Measurements from ENCODE around the gene PPIA.
"Not testable (repeated sequence)": the region's sequence is repeated elsewhere in the genome, so short reads cannot be mapped to it uniquely, and the experiment has no call there.

PPIA gene

DNA sequence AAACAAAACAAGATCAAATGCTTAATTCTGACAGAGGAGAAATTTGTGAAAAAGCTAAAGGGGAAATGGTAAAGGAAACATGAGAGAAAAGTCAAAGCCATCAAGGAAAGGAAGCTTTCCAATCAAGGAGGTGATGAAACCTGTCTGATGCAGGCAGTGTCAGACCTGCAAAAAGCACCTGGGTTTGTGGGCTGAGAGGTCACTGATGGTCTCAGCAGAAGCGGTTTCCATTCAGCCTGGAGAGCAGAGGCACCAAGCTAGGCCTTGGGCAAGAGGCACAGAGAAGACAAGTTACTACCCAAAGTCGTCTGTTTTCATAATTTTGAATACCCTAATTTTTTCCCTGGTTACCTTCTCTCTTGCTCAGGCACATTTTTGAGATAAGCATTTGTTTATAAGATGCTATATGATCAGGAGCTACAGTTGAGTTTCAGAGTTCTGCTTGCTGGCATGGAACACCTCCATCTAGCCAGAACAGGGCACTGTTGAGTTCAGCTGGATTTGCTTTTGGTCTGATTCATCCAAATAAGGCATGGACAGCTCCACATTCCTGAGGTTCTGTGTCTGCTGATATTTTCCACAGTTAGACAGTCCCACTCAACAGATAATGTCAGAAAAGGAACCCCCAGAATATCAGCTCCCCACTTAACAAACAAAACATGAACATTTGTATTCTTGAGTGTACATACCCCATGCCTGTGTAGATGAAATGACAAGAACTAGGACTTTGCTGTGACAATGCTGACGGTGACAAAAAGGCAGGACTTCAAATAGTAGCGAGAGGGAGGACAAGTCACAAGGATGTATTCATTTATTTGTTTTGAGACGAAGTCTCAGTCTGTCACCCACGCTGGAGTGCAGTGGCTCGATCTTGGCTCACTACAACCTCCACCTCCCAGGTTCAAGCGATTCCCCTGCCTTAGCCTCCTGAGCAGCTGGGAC, 4.9 kb upstream of the PPIA start:
- DNase-seq: no peak

DNA sequence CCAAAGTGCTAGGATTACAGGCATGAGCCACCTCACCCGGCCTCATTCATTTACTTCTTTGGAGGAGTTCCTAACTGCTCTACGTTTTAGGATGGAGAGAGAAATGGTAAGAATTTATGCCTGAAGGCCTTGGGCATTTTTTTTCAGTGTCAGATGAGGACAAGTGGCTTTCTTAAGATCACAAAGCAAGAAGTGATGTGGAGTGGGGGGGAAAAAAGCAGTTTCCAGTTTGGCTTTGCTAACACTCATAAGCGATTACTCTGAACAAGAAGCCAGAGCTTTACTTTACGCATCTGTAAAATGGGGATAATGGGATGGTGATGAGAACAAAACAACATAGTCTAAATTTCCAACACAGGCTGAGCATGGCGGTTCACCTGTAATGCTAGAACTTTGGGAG, 2.6 kb upstream of the PPIA start:
- no peak for DNase-seq

DNA sequence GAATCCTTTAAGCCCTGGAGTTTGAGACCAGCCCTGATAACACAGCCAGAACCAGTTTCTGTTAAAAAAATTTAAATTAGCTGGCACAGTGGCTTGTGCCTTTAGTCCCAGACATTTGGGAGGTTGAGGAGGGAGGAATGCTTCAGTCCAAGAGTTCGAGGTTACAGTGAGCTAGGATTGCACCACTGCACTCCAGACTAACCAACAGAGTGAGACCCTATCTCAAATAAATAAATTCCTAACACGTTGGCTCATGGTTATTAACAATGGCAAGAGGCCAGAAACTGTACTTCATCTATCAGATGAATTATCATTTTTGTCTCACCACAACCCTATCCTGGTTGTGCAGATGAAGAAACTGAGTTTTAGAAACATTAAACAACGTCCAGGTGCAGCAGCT, 2.1 kb upstream of the PPIA start:
- no peak for DNase-seq

DNA sequence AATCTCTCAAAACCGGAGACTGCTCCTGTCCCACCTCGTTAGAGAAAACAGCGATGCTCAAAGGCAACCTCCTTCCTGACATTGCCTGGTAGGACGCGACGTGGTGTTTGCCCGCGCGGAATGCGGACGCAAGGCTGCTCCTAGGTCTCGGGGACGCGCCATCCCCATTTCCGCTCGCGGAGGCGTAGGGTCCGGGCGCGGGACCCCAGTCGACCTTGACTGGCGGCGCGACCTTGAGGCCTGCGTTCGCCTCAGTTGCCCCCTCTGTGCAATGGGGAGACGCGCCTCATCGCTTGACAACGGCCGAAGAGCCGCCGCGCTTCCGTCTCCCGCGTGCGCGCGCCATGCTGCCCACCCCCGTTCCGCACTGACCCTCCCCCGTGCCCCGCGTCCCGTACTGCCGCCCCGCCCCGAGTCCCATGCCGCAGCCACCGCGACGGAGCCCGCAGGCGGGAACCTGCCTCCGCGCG, 412 bp upstream of the PPIA start:
- peak; percentile 71 for DNase-seq

GRCh38 chr7:44797329-44798258, 1.1 kb downstream of the PPIA start:
- peak; percentile 58 for DNase-seq

GRCh38 chr7:44798649-44799305, 2.3 kb downstream of the PPIA start:
- no peak for DNase-seq

DNA sequence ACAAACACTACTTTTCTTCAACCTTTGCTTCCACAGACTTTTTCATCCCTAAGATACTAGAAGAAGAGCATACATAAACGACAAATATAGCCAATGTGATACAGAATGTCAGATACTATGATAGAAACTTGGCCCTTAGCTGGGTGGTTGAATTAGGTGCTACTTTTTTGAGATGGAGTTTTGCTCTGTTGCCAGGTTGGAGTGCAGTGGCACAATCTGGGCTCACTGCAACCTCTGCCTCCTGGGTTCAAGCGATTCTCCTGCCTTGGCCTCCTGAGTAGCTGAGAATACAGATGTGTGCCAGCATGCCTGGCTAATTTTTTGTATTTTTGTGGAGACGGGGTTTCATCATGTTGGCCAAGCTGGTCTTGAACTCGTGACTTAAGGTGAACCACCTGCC, 3.5 kb downstream of the PPIA start:
- no peak for DNase-seq

- no peak for DNase-seq
Observed at GRCh38 chr7:44801890-44802289, 5.4 kb downstream of the PPIA start.

GRCh38 chr7:44802418-44803025, 6.0 kb downstream of the PPIA start:
- no peak for DNase-seq

DNA sequence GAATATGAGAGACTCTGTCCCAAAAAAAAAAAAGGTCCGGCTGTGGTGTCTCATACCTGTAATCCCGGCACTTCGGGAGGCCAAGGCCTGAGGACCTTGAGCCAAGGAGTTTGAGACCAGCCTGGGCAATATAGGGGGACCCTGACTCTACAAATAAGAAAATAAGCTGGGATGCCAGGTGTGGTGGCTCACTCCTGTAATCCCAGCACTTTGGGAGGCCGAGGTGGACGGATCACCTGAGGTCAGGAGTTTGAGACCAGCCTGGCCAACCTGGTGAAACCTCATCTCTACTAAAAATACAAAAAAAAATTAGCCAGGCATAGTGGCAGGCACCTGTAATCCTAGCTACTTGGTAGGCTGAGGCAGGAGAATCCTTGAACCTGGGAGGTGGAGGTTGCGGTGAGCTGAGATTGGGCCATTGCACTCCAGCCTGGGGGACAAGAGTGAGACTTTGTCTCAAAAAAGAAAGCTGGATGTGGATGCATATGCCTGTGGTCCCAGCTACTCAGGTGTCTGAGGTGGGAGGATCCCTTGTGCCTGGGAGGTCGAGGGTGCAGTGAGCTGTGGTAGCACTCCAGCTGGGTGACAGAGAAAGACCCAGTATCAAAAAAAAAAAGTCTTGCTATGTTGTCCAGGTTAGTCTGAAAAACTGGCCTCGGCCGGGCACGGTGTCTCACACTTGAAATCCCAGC, 7.5 kb downstream of the PPIA start:
- not testable (repeated sequence) for DNase-seq

- DNase-seq: no peak
Observed at GRCh38 chr7:44805950-44806349, 9.5 kb downstream of the PPIA start.

DNA sequence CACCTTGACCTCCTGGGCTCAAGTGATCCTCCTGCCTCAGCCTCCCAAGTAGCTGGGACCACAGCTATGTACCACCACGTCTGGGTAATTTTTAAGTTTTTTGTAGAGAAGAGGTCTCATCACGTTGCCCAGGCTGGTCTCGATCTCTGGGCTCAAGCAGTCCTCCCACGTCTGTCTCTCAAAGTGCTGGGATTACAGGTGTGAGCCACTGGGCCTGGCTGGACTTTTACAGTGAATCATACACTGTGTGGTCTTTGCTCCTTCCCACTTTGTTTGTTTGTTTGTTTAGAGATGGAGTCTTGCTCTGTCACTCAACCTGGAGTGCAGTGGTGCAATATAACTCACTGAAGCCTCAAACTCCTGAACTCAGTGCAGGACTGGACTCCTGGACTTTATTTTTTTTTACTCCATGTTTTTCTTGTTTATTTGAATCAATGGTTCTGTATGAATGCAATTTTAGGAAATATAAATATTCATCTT, 12.5 kb downstream of the PPIA start:
- DNase-seq: no peak

DNA sequence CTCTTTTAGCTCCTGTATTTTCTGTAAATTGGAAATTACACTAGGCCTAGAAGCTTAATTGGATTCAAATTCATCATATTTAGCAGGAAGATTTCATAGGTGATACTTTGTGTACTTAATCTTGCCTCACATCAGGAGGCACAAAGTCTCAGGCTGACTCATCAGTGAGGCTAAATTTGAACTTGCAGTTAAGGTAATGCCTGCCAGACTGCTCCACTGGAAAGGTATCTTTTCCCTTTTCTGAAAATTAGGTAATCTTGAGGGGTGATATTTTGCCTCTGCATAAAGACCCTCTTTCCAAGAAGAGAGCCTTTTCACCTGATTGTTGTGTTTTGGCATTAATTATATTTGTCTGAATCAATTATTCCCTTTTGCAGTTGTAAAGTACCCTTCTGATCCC, 14.6 kb downstream of the PPIA start:
- DNase-seq: no peak

DNA sequence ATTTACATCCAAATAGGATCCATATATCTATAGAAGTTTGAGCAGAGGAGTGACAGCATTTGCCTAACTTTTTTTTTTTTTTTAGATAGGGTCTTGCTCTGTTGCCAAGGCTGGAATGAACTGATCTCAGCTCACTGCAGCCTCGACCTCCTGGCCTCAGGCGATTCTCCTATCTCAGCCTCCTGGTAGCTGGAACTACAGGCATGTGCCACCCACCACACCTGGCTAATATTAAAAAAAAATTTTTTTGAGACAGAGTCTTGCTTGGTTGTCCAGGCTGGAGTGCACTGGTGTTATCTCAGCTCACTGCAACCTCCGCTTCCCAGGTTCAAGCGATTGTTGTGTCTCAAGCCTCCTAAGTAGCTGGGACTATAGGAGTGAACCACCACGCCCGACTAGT, 15.1 kb downstream of the PPIA start:
- DNase-seq: no peak

GRCh38 chr7:44814919-44815318, 18.4 kb downstream of the PPIA start:
- no peak for DNase-seq

- no peak for DNase-seq
Observed at GRCh38 chr7:44819292-44819691, 22.8 kb downstream of the PPIA start.

DNA sequence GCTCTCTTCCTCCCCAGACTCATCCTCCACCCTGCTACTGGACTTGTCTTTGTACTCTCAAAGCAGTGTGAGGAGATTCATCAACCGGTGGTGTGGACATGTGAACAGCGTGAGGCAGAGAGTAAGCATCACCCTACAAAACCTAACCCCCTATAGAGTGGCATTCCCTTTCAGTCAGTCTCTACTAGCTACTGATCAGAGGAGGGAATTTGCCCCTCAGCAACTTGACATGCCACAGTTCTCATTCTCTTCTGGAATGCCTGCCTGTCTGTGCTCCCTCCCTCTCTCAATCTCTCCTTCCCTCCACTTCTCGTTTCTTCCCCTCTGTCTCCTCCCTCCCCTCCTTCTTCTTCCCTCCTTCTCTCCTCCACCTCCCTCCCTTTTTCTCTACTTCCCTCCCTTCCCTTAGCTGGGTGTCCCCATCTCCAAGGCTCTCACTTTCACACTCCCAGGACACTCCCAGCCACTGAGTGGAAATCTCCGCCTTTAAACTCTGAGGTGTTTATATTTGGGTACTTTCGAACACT, 26.8 kb downstream of the PPIA start:
- DNase-seq: no peak

DNA sequence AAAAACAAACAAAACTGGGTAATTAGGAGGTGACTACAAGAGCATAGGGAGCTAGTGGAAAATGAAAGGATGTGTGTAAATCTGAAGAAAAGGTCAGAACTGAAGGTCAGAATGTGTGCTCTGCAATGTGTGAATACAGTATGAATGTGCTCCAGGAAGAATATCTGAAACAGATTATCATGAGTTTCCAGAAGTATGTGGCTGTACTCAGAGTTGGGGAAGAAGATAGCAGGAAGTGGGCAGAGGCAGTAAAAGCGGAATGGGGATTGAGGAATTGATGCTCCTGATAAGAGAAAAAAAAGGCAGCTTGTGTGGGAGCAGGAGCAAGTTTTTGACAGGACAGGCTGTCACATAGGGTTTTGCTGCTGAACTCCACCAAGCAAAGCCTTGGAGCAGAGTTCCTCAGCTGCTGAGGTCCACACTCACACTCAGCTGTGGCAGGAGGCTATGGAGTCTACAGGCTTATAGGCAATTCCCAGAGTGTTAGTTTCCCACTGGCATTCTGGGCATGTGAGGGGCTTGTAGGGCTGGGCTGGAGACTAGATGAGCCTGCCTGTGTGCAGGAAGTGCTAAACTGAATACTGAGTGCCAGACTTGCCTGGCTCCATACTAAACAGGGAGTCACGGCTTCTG, 28.5 kb downstream of the PPIA start:
- no peak for DNase-seq

DNA sequence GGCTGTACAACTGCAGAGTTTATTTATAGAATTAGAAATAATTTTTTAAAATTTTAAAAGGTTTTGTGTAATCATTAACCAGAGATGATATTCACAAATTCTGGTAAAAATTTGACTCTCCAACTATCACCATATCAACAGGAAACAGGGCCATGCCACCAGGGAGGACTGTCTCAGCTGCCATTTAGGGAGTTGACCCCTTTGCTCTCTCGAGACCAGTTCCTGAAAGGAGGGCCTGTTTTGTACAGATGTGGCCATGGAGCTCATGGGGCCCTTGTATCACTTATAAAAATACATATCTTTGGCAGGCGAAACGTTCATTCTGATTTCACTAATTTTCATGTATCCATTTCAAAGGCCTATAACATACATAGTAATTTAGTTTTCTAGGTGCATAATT, 31.1 kb downstream of the PPIA start:
- no peak for DNase-seq

DNA sequence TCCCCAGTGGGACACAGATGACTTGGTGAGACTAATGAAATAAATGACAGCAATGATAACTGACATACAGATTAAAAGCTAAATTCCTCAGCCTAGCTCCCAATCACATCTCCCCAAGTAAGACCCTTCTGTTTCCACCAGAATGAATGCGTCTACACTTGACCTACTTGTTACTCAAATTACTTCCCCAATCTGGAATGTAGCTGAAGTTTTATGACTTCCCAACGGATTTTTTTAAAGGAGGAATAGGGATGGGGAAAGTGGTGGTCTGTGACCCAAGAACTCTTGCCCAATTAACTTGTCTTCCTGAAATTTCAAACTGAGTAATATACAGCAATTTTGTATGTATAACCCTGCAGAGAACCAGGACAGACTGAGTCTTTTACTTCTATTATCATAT, 42.3 kb downstream of the PPIA start:
- no peak for DNase-seq

GRCh38 chr7:44842675-44843074, 46.2 kb downstream of the PPIA start:
- not testable (repeated sequence) for DNase-seq

Measured in NCI-H1694 treated with DMSO at 0.1 percent for 48 hours (cell line).